DMS79 (cell line): ENCODE data around the gene CENPT.
A peak's percentile ranks its signal among the peaks of the same experiment; 100 is the strongest.
"Not testable (repeated sequence)": the region's sequence is repeated elsewhere in the genome, so short reads cannot be mapped to it uniquely, and the experiment has no call there.

ENCODE experiments used
- DNase-seq: peaks from one replicate; lab custom pipeline; 2025; lab: John Stamatoyannopoulos, UW

Gene CENPT

GRCh38 chr16:67846063-67846319 lies 1.5 kb downstream of the CENPT start:
- DNase-seq = no peak

GRCh38 chr16:67845291-67846062 lies 2.0 kb downstream of the CENPT start:
- no peak for DNase-seq

GRCh38 chr16:67844497-67844896 lies 3.0 kb downstream of the CENPT start:
- no peak for DNase-seq

GRCh38 chr16:67843343-67843765 lies 4.1 kb downstream of the CENPT start:
- DNase-seq = no peak

GRCh38 chr16:67842509-67843342 lies 4.8 kb downstream of the CENPT start:
- peak; percentile 21 for DNase-seq

GRCh38 chr16:67841816-67842508 lies 5.5 kb downstream of the CENPT start, which contains the start of gene THAP11:
THAP11 (plus strand) TSS chr16:67842320; CDS start chr16:67842555, 235 bp downstream.
- DNase-seq = peak; percentile 72

GRCh38 chr16:67841198-67841815 lies 6.2 kb downstream of the CENPT start:
- DNase-seq = no peak

GRCh38 chr16:67837811-67838210 lies 9.7 kb downstream of the CENPT start:
- DNase-seq = no peak

GRCh38 chr16:67837190-67837589 lies 10.3 kb downstream of the CENPT start:
- DNase-seq = not testable (repeated sequence)

GRCh38 chr16:67834242-67834614 lies 13.3 kb downstream of the CENPT start:
- DNase-seq = no peak

- peak; percentile 57 for DNase-seq
Observed at GRCh38 chr16:67833415-67834241, 13.9 kb downstream of the CENPT start.

- no peak for DNase-seq
Observed at GRCh38 chr16:67833030-67833414, 14.5 kb downstream of the CENPT start.

GRCh38 chr16:67828651-67829050 lies 18.8 kb downstream of the CENPT start:
- no peak for DNase-seq

- no peak for DNase-seq
Observed at GRCh38 chr16:67825906-67826305, 21.6 kb downstream of the CENPT start.

GRCh38 chr16:67825119-67825518 lies 22.4 kb downstream of the CENPT start:
- no peak for DNase-seq

- DNase-seq = no peak
Observed at GRCh38 chr16:67822511-67822910, 25.0 kb downstream of the CENPT start.

GRCh38 chr16:67820608-67821259 lies 26.8 kb downstream of the CENPT start:
- DNase-seq = no peak

- peak; percentile 45 for DNase-seq
Observed at GRCh38 chr16:67814567-67814966, 32.9 kb downstream of the CENPT start.

GRCh38 chr16:67811899-67812298 lies 35.6 kb downstream of the CENPT start:
- no peak for DNase-seq

GRCh38 chr16:67807148-67807682 lies 40.3 kb downstream of the CENPT start:
- DNase-seq = no peak
